Kidney (tissue), 14 donors: ENCODE measurements around the gene ZBED5. TPM values are rescaled to one million over a fixed set of nuclear protein-coding genes. Genes with fewer than 3 reads are reported as not detected.
"Not testable (repeated sequence)": the region's sequence is repeated elsewhere in the genome, so short reads cannot be mapped to it uniquely, and the experiment has no call there.

Experiments
- DNase-seq, 5 donors: peaks; one replicate each; pipeline ENCODE4 v3.0.0-alpha.2; 2013 to 2020
- FAIRE-seq: peaks from 2 replicates; lab custom pipeline; 2012; peaks lifted over from hg19 to GRCh38; lab: Jason Lieb, UNC
- H3K27ac ChIP-seq, 2 donors: one replicate each; pipeline ENCODE4 v1.7.0; 2013; ENCODE audit warnings: low read depth in 2 of 2, low read length in 2 of 2, inconsistent platforms in 1 of 2
- H3K27me3 ChIP-seq: one replicate; pipeline ENCODE4 v1.7.1; 2013; ENCODE audit warnings: low read length, inconsistent platforms; ENCODE audit not compliant: control insufficient read depth, insufficient read depth
- H3K36me3 ChIP-seq, 3 donors: one replicate each; pipeline versions ENCODE4 v1.7.0 to v1.7.1; 2013; ENCODE audit warnings: low read length in 3 of 3, control low read depth in 1 of 3, inconsistent platforms in 1 of 3; ENCODE audit not compliant: insufficient read depth in 3 of 3, control insufficient read depth in 2 of 3
- H3K4me1 ChIP-seq, 3 donors: one replicate each; pipeline versions ENCODE4 v1.7.0 to v1.7.1; 2013; ENCODE audit warnings: low read length in 3 of 3, inconsistent platforms in 1 of 3, low read depth in 1 of 3; ENCODE audit not compliant: control insufficient read depth in 2 of 3, insufficient read depth in 2 of 3
- H3K4me3 ChIP-seq, 3 donors: one replicate each; pipeline versions ENCODE4 v1.7.0 to v1.8.1; 2013; ENCODE audit warnings: low read length in 3 of 3, control low read depth in 1 of 3, inconsistent platforms in 1 of 3
- H3K9ac ChIP-seq, 3 donors: one replicate each; pipeline versions ENCODE4 v1.7.0 to v1.7.1; 2013; ENCODE audit warnings: low read length in 3 of 3, control low read depth in 1 of 3, inconsistent platforms in 1 of 3
- H3K9me3 ChIP-seq, 3 donors: one replicate each; pipeline versions ENCODE4 v1.7.0 to v1.7.1; 2013; ENCODE audit warnings: low read length in 3 of 3, control low read depth in 1 of 3, inconsistent platforms in 1 of 3; ENCODE audit not compliant: control insufficient read depth in 2 of 3, insufficient read depth in 1 of 3
- intact Hi-C: fragments of 100-400 bp; cut with DNase I; formaldehyde crosslinking; loops from one replicate; pipeline ENCODE4 v1.11.1; 2022
- polyA plus RNA-seq: library from polyadenylated mRNA; stranded (reverse); fragments of 350-450 nt; fragmentation: Illumina TruSeq; extraction: RNeasy Lipid Tissue Mini Kit (QIAGEN cat#74804); gene quantifications from one replicate; pipeline ENCODE4 v1.2.3, GENCODE V29; 2014; ENCODE audit warnings: low read depth, low replicate concordance; ENCODE audit not compliant: insufficient read depth
- total RNA-seq: library from RNA; stranded (reverse); fragmentation: NEBNext Ultra II Directional; extraction: Animal tissue kit (Norgen Biotek cat#: 25700); gene quantifications from one replicate; pipeline ENCODE4 v1.2.1, GENCODE V29; 2021
- TF ChIP-seq, protein P1 (sequence below): IDR thresholded peaks from 3 replicates; pipeline ENCODE4 v1.5.1; 2012; ENCODE audit warnings: mild to moderate bottlenecking, moderate library complexity, borderline replicate concordance; ENCODE audit not compliant: insufficient read depth; ENCODE audit errors: extremely low read depth
- donor health status: control.
- donor health status: control.
- donor health status: control.
- donor health status: control.
- donor health status: control.
- donor health status: DM: yes; HTN: yes; CAD: no.
- donor health status: Normal renal cell carcinoma (clear cell type).

Gene ZBED5
- total and polyA plus RNA-seq, 2 donors from 2014 or later, result 25.2 to 59.7 TPM

DNA sequence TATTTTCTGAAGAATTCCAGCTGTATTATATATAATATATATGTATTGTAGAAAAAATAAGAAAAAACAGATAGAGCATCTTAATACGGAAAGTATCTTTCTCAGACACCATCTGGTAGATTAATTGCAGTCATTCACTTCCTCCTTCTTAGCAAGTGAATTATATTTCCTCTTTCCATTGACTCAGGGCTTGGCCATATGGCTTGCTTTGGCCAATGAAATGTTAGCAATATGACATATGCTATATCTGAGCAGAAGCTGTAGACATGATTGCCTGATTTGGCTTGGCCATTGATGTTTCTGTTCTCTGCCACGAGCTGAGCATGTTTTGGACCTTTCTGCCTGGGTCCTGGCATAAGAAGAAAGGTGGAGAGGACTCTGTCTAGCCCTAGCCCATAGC lies 34.4 kb upstream of the ZBED5 start:
- Histone ChIP-seq H3K9me3 (no peaks in the 10 kb centered on the region), H3K27ac (no peak overlapping the region), H3K9ac (no peak overlapping the region), H3K27me3 (no peaks in the 10 kb centered on the region), H3K36me3 (no peaks in the 10 kb centered on the region), H3K4me3 (no peak overlapping the region), H3K4me1 (no peaks in the 10 kb centered on the region)
- DNase-seq (no peak), FAIRE-seq (no peak)
- intact Hi-C loops, result no loop called here
- TF ChIP-seq, protein P1, sequence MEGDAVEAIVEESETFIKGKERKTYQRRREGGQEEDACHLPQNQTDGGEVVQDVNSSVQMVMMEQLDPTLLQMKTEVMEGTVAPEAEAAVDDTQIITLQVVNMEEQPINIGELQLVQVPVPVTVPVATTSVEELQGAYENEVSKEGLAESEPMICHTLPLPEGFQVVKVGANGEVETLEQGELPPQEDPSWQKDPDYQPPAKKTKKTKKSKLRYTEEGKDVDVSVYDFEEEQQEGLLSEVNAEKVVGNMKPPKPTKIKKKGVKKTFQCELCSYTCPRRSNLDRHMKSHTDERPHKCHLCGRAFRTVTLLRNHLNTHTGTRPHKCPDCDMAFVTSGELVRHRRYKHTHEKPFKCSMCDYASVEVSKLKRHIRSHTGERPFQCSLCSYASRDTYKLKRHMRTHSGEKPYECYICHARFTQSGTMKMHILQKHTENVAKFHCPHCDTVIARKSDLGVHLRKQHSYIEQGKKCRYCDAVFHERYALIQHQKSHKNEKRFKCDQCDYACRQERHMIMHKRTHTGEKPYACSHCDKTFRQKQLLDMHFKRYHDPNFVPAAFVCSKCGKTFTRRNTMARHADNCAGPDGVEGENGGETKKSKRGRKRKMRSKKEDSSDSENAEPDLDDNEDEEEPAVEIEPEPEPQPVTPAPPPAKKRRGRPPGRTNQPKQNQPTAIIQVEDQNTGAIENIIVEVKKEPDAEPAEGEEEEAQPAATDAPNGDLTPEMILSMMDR, result no peak

DNA sequence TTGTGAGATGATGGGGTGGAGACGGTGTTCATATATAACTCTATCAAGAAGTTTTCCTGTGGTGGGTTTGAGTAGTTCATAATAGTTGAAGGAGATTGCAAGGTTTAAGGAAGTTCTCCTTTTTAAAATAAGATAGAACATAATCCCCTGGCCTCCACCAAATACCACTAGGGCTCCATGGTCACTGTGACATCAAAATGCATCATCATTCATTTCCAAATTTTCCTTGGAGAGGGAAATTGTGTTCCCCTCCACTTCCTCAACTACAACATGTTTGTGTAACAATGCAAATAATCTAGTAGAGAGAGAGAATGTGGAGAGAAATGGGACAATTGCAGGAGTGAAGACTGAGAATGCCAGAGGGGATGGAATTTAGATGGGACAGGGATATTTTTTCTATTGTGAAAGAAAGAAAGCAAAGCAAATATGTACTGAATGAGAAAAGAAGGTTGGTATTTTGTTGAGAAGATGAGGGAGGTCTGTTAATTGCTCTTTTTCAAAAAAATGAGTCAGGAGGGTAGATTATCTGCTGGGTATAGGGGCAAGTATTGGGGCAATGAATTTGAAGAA lies 33.4 kb upstream of the ZBED5 start:
- no peak overlapping the region for H3K27ac ChIP-seq
- no peaks in the 10 kb centered on the region for H3K27me3 ChIP-seq
- no peak for FAIRE-seq
- intact Hi-C loops, result no loop called here
- no peak overlapping the region for H3K9ac ChIP-seq
- DNase-seq, result no peak
- H3K9me3 ChIP-seq, result no peaks in the 10 kb centered on the region
- TF ChIP-seq, protein P1, result no peak
- H3K4me3 ChIP-seq, result no peak overlapping the region
- no peaks in the 10 kb centered on the region for H3K4me1 ChIP-seq
- H3K36me3 ChIP-seq, result no peaks in the 10 kb centered on the region

DNA sequence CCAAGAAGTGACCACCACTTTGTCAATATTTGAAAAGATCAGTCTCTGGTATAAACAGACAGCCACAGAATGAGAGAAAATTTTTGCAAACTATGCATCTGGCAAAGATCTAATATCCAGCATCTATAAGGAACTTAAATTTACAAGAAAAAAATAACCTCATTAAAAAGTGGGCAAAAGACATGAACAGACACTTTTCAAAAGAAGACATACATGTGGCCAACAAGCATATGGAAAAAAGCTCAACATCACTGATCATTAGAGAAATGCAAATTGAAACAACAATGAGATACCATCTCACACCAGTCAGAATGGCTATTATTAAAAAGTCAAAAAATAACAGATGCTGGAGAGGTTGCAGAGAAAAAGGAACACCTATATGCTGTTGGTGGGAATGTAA lies 32.2 kb upstream of the ZBED5 start:
- H3K27me3 ChIP-seq, H3K4me3 ChIP-seq, H3K36me3 ChIP-seq, FAIRE-seq, H3K27ac ChIP-seq, DNase-seq, H3K4me1 ChIP-seq, H3K9ac ChIP-seq, intact Hi-C loops, H3K9me3 ChIP-seq: not testable (repeated sequence)

DNA sequence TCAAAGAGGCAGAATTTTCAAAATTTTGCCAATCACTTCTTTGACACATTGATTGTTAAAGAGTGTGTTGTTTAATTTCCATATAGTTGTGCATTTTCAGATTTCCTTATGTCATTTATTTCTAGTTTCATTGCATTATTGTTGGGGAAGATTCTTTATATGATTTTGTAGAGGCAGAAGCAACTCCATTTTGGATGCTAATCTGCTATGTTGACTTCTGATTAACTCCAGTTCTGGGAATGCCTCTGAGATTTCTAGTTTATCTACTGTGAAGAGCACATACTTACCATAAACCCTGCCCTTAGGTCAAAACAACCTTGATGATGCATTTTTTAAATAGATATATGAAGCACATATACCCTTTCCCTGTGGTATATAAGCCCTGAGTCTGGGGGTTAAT lies 29.5 kb upstream of the ZBED5 start:
- Histone ChIP-seq H3K36me3 (no peaks in the 10 kb centered on the region), H3K9me3 (no peaks in the 10 kb centered on the region), H3K4me1 (no peaks in the 10 kb centered on the region), H3K27ac (no peak overlapping the region), H3K4me3 (no peak overlapping the region), H3K9ac (no peak overlapping the region), H3K27me3 (no peaks in the 10 kb centered on the region)
- TF ChIP-seq, protein P1, result no peak
- FAIRE-seq (no peak), DNase-seq (no peak)
- intact Hi-C loops, result no loop called here
